Amniotic epithelial cell (primary cell): ENCODE measurements around the gene MAGEL2.
"Not testable (repeated sequence)": the region's sequence is repeated elsewhere in the genome, so short reads cannot be mapped to it uniquely, and the experiment has no call there.

Experiments used
- DNase-seq: peaks from one replicate; pipeline ENCODE4 v3.0.0-alpha.2; 2010; ENCODE audit warnings: low read depth

Gene MAGEL2

GRCh38 chr15:23606226-23606625 is 41.4 kb downstream of the MAGEL2 start:
- no peak for DNase-seq

GRCh38 chr15:23602124-23602523 is 45.5 kb downstream of the MAGEL2 start:
- no peak for DNase-seq

- no peak for DNase-seq
Observed at GRCh38 chr15:23599053-23599452, 48.6 kb downstream of the MAGEL2 start.

- DNase-seq = not testable (repeated sequence)
Observed at GRCh38 chr15:23597278-23597677, 50.4 kb downstream of the MAGEL2 start.

- DNase-seq = no peak
Observed at GRCh38 chr15:23596736-23597135, 50.9 kb downstream of the MAGEL2 start.

- no peak for DNase-seq
Observed at GRCh38 chr15:23595368-23595767, 52.3 kb downstream of the MAGEL2 start.

GRCh38 chr15:23594252-23594770 is 53.4 kb downstream of the MAGEL2 start:
- no peak for DNase-seq
